B cell (primary cell): ENCODE data around the gene PHLDB1. TPM values are rescaled to one million over a fixed set of nuclear protein-coding genes. Genes with fewer than 3 reads are reported as not detected.

Experiments used
- ATAC-seq: fragments of 200-7000 bp; cut with Tn5 transposase; one replicate; pipeline ENCODE4 v1.10.0; 2021; ENCODE audit warnings: low read depth, mild to moderate bottlenecking, moderate number of reproducible peaks, moderate library complexity
- CTCF ChIA-PET: fragments of 350-600 bp; sonication (Branson Sonifier 250); formaldehyde crosslinking; loops from one replicate; lab custom pipeline; 2021; ENCODE audit warnings: antibody characterized with exemption, inconsistent platforms; lab: Charles Lee
- POLR2A ChIA-PET: fragments of 350-600 bp; sonication (Branson Sonifier 250); formaldehyde crosslinking; loops from one replicate; lab custom pipeline; 2021; ENCODE audit warnings: antibody characterized with exemption; lab: Charles Lee
- DNase-seq: peaks from one replicate; pipeline ENCODE4 v3.0.0; 2013
- H2AFZ ChIP-seq: 2 replicates; pipeline ENCODE4 v1.6.1; 2012; ENCODE audit warnings: mild to moderate bottlenecking, low read depth, low read length; ENCODE audit not compliant: insufficient read depth, poor library complexity, severe bottlenecking
- H3K27ac ChIP-seq, 2 donors: 1 replicate in 1 of 2; 2 replicates in 1 of 2; pipeline ENCODE4 v1.5.1; 2012 to 2013; ENCODE audit warnings: low read length in 2 of 2, mild to moderate bottlenecking in 2 of 2, moderate library complexity in 1 of 2
- H3K27me3 ChIP-seq, 4 experiments: fragments of 200-600 bp in 1 of 4; sonication (generic) in 1 of 4; replicated peaks in 1 of 4; 1 replicate in 2 of 4; 2 replicates in 2 of 4; pipeline versions ENCODE4 v1.6.1 to v1.7.0; 2013 to 2016; ENCODE audit warnings: low read length in 3 of 4, mild to moderate bottlenecking in 2 of 4, mixed read lengths in 1 of 4, moderate library complexity in 1 of 4; ENCODE audit not compliant: insufficient read depth in 4 of 4, control insufficient read depth in 3 of 4; ENCODE audit errors: control extremely low read depth in 1 of 4
- H3K36me3 ChIP-seq, 2 experiments: replicated peaks in 1 of 2; 1 replicate in 1 of 2; 2 replicates in 1 of 2; pipeline versions ENCODE4 v1.6.1 to v1.7.1; 2013; ENCODE audit warnings: low read length in 1 of 2; ENCODE audit not compliant: insufficient read depth in 2 of 2, control insufficient read depth in 1 of 2; ENCODE audit errors: control extremely low read depth in 1 of 2, extremely low read depth in 1 of 2
- H3K4me1 ChIP-seq, 2 donors: fragments of 200-600 bp in 1 of 2; sonication (generic) in 1 of 2; 1 replicate in 1 of 2; 2 replicates in 1 of 2; pipeline versions ENCODE4 v1.5.1 to v1.6.1; 2013 to 2017; ENCODE audit warnings: low read length in 2 of 2; ENCODE audit not compliant: control insufficient read depth in 2 of 2, insufficient read depth in 2 of 2
- H3K4me2 ChIP-seq: replicated peaks from 2 replicates; pipeline ENCODE3; 2012; ENCODE audit warnings: mild to moderate bottlenecking, low read depth, low read length; ENCODE audit not compliant: poor library complexity, severe bottlenecking
- H3K4me3 ChIP-seq, 5 experiments: fragments of 200-600 bp in 1 of 5; sonication (generic) in 1 of 5; 1 replicate in 3 of 5; 2 replicates in 2 of 5; pipeline versions ENCODE4 v1.5.1 to v1.7.0; 2011 to 2016; ENCODE audit warnings: low read length in 4 of 5, mild to moderate bottlenecking in 4 of 5, low read depth in 2 of 5, control low read depth in 1 of 5, moderate library complexity in 1 of 5; ENCODE audit not compliant: insufficient read depth in 1 of 5; ENCODE audit errors: control extremely low read depth in 1 of 5, extremely low read depth in 1 of 5
- H3K79me2 ChIP-seq: fragments of 200-600 bp; sonication (generic); one replicate; pipeline ENCODE4 v1.6.0; 2016; ENCODE audit warnings: low read length; ENCODE audit not compliant: control insufficient read depth, insufficient read depth
- H3K9ac ChIP-seq: fragments of 200-600 bp; sonication (generic); 2 replicates; pipeline ENCODE4 v1.6.1; 2017; ENCODE audit warnings: mild to moderate bottlenecking, low read length, moderate library complexity
- H3K9me3 ChIP-seq, 3 donors: one replicate each; pipeline versions ENCODE4 v1.6.1 to v1.7.1; 2013; ENCODE audit warnings: low read length in 2 of 3; ENCODE audit not compliant: control insufficient read depth in 2 of 3, insufficient read depth in 1 of 3; ENCODE audit errors: control extremely low read depth in 1 of 3
- H4K20me1 ChIP-seq: 2 replicates; pipeline ENCODE4 v1.6.0; 2012; ENCODE audit warnings: mild to moderate bottlenecking, low read length; ENCODE audit not compliant: insufficient read depth, control insufficient read depth, poor library complexity, severe bottlenecking
- H3K27ac Mint-ChIP-seq: one replicate; pipeline ENCODE4 v1.8.0; 2021; ENCODE audit warnings: mixed read lengths
- H3K27me3 Mint-ChIP-seq: one replicate; pipeline ENCODE4 v1.8.0; 2021; ENCODE audit warnings: mixed read lengths
- H3K4me1 Mint-ChIP-seq: one replicate; pipeline ENCODE4 v1.8.0; 2021; ENCODE audit warnings: mixed read lengths
- H3K4me3 Mint-ChIP-seq: one replicate; pipeline ENCODE4 v1.8.0; 2021; ENCODE audit warnings: mixed read lengths
- H3K9me3 Mint-ChIP-seq: one replicate; pipeline ENCODE4 v1.8.0; 2022; ENCODE audit warnings: mixed read lengths; ENCODE audit not compliant: insufficient read depth
- EZH2 ChIP-seq: IDR thresholded peaks from 2 replicates; pipeline ENCODE4 v1.6.1; 2012; ENCODE audit warnings: borderline replicate concordance, low read depth, mild to moderate bottlenecking, moderate library complexity, low read length; ENCODE audit not compliant: insufficient read depth, poor library complexity, severe bottlenecking
- WGBS: methylation state at CpG from one replicate; pipeline ENCODE4 v1.1.5; 2013; ENCODE audit warnings: missing lambda C conversion rate; ENCODE audit not compliant: insufficient coverage; 5-methylcytosine and 5-hydroxymethylcytosine counted together
- intact Hi-C: fragments of 100-400 bp; cut with micrococcal nuclease; formaldehyde crosslinking; loops from one replicate; pipeline ENCODE4 v1.10.0; 2022
- polyA plus RNA-seq: library from polyadenylated mRNA; depleted of rRNA; stranded (reverse); fragments of >200 nt; gene quantifications from 2 replicates; pipeline ENCODE4 v1.2.3, GENCODE V29; 2012
- total RNA-seq, 2 donors: library from RNA; stranded (reverse); fragments of 120-200 nt in 1 of 2; gene quantifications; 1 replicate in 1 of 2; 2 replicates in 1 of 2; pipeline versions ENCODE4 v1.2.3 to v1.2.4, GENCODE V29; 2013 to 2022
- TF ChIP-seq, protein P1 (sequence below): fragments of 200-600 bp; IDR thresholded peaks from one replicate; pipeline ENCODE4 v1.8.0; 2022; ENCODE audit warnings: antibody characterized with exemption, mild to moderate bottlenecking

PHLDB1 gene
- total and polyA plus RNA-seq, 2 donors (not counting 1 experiment from before 2014, with no cell fraction given): 0.46 to 2.4 TPM

DNA sequence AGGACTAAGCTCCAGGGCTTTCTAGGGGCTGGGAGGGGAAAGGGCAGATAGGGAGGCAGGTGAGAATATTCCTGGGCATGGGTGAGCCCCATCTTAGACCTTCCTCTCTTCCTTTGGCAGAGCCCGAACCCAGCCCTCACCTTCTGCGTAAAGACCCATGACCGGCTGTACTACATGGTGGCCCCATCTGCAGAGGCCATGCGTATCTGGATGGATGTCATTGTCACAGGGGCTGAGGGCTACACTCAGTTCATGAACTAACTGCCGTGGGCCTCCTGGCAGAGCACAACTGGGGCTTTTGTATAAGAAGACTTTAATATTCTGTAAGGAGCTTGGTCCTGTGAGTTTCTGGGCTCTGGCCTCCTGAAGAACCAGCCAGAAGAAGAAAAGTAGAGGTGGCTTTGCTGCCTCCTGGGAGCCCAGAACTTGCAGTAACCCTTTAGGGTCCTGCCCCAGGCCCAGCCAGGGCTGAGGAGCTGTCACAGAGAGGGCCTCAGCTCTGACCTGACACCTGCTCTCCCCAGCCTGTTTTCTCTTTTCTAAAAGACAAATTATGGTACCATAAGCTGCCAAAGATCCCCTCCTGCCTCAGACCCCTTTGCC is 49.2 kb downstream of the PHLDB1 start:
- no peak overlapping the region for H3K4me2 ChIP-seq
- H3K36me3 ChIP-seq: no peaks in the 10 kb centered on the region
- H3K9me3 ChIP-seq: peaks cover 0 to 4% (median 0%) of the 10 kb centered on the region in 3 donors
- no peaks in the 10 kb centered on the region for H3K79me2 ChIP-seq
- H3K4me3 ChIP-seq: no peak overlapping the region
- intact Hi-C loops: no loop called here
- H3K9ac ChIP-seq: no peak overlapping the region
- H3K27me3 Mint-ChIP-seq: peaks cover 3% of the 10 kb centered on the region
- no peak for DNase-seq
- no peak overlapping the region for H3K27ac ChIP-seq
- peaks cover 0 to 14% (median 0%) of the 10 kb centered on the region in 4 experiments for H3K27me3 ChIP-seq
- H4K20me1 ChIP-seq: no peaks in the 10 kb centered on the region
- no peak for ATAC-seq
- CTCF ChIA-PET: interaction anchor here (1.7 kb wide), 1 partner anchor 19 kb away, joined by 4 read pairs; no protein-coding TSS in a partner anchor
- peaks cover 4 to 10% of the 10 kb centered on the region in 2 donors for H3K4me1 ChIP-seq
- peaks cover 4% of the 10 kb centered on the region for H3K4me1 Mint-ChIP-seq
- no peak overlapping the region for H3K27ac Mint-ChIP-seq
- WGBS: 96% methylated on average over 5 of the region's 5 CpGs
- no peaks in the 10 kb centered on the region for H3K9me3 Mint-ChIP-seq
- TF ChIP-seq, protein P1, sequence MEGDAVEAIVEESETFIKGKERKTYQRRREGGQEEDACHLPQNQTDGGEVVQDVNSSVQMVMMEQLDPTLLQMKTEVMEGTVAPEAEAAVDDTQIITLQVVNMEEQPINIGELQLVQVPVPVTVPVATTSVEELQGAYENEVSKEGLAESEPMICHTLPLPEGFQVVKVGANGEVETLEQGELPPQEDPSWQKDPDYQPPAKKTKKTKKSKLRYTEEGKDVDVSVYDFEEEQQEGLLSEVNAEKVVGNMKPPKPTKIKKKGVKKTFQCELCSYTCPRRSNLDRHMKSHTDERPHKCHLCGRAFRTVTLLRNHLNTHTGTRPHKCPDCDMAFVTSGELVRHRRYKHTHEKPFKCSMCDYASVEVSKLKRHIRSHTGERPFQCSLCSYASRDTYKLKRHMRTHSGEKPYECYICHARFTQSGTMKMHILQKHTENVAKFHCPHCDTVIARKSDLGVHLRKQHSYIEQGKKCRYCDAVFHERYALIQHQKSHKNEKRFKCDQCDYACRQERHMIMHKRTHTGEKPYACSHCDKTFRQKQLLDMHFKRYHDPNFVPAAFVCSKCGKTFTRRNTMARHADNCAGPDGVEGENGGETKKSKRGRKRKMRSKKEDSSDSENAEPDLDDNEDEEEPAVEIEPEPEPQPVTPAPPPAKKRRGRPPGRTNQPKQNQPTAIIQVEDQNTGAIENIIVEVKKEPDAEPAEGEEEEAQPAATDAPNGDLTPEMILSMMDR: no peak
- TF ChIP-seq EZH2: no peak
- H2AFZ ChIP-seq: no peak overlapping the region
- POLR2A ChIA-PET: no interaction called here
- no peak overlapping the region for H3K4me3 Mint-ChIP-seq

DNA sequence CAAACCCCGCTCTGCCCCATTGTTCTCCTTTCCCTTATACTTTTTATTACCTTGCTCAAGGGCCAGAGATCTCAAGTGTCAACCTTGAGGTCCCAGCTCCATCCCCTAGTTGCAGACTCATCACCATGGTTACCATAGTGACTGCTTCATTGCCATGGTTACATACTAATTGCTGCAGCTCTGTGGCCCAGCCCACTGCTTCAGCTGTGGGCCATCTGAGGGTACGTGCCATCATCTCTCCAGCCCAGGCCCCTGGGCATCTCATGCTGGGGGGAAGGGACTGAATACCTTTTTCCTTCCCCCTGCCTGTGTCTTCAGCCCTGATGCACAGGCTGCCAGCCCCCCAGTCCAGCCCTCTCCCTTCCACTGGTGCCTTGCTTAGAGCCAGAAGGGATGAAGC is 49.8 kb downstream of the PHLDB1 start:
- 92% methylated on average over 2 of the region's 2 CpGs for WGBS
- DNase-seq: no peak
- Histone ChIP-seq H3K36me3 (no peaks in the 10 kb centered on the region), H3K79me2 (no peaks in the 10 kb centered on the region), H2AFZ (no peak overlapping the region), H3K4me3 (no peak overlapping the region), H3K27me3 (peaks cover 0 to 14% (median 0%) of the 10 kb centered on the region in 4 experiments), H3K4me2 (no peak overlapping the region), H4K20me1 (no peaks in the 10 kb centered on the region), H3K9ac (no peak overlapping the region), H3K9me3 (peaks cover 0 to 4% (median 0%) of the 10 kb centered on the region in 3 donors), H3K27ac (no peak overlapping the region), H3K4me1 (peaks cover 4 to 10% of the 10 kb centered on the region in 2 donors)
- intact Hi-C loops: no loop called here
- TF ChIP-seq, protein P1: no peak
- TF ChIP-seq EZH2: no peak
- no peak overlapping the region for H3K4me3 Mint-ChIP-seq
- POLR2A ChIA-PET: no interaction called here
- peaks cover 4% of the 10 kb centered on the region for H3K4me1 Mint-ChIP-seq
- CTCF ChIA-PET: interaction anchor here (1.7 kb wide), 1 partner anchor 19 kb away, joined by 4 read pairs; no protein-coding TSS in a partner anchor
- no peak for ATAC-seq
- H3K9me3 Mint-ChIP-seq: no peaks in the 10 kb centered on the region
- H3K27me3 Mint-ChIP-seq: peaks cover 3% of the 10 kb centered on the region
- no peak overlapping the region for H3K27ac Mint-ChIP-seq
